HEK293T (cell line): ENCODE data around the gene GPD2.

ENCODE experiments used
- BHLHE40 ChIP-seq: fragments of 450-650 bp; IDR thresholded peaks from 2 replicates; pipeline ENCODE4 v1.6.1; 2016; ENCODE audit warnings: mild to moderate bottlenecking, moderate library complexity, borderline replicate concordance
- NFRKB ChIP-seq: fragments of 450-650 bp; IDR thresholded peaks from 2 replicates; pipeline ENCODE4 v1.6.1; 2016; ENCODE audit warnings: mild to moderate bottlenecking, moderate library complexity
- SP1 ChIP-seq: fragments of 450-650 bp; IDR thresholded peaks from 2 replicates; pipeline ENCODE4 v1.6.1; 2017
- TARDBP ChIP-seq: fragments of 450-650 bp; IDR thresholded peaks from 2 replicates; pipeline ENCODE4 v1.6.1; 2016

DNA sequence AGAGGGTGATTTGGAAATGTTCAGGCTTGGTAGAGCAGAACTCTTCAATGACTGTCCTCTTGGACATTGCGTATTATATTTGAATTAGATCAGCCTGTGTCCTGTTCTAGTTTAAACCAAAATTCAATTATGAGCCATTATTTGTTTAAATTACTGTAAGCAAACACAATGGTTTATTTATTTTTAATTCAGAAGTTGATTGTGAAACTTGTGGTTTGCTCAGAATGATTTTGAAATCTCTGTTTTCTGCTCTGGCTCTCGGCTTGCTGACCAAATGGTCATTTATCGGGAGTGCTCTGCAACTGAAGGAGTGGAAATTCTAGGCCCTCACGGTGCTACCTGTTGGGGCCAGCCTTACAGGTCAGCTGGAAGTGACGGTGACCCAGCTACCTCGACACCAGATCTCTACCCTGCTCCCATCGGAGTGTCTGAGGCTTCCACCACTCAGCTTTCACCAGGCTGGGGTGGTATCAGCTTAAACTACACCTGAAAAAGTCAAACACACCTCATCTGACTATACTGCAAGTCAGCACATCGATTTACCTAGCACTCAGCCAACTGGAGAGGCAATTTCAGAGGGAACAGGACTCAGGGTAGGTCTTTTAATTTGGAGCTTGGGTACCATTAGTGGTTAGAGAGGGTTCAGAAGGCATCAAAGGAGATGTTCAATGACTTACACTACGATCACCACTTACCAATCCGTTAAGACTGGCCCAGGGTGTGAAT lies 36.8 kb upstream of the GPD2 start:
- TF ChIP-seq BHLHE40 (no peak), TARDBP (no peak), SP1 (no peak), NFRKB (no peak)
